ENCODE results near the gene NDC1. TPM values are rescaled to one million over a fixed set of nuclear protein-coding genes. Genes with fewer than 3 reads are reported as not detected.

The NDC1 gene
- total RNA-seq, 1 donor from 2014 or later = 40.9 TPM

GRCh38 chr1:53715478-53715877 is 122.6 kb downstream of the NDC1 start:
- H3K4me3 ChIP-seq (ENCODE audit: low read depth, low read length) = no peak overlapping the region
- DNase-seq (ENCODE audit: low read depth) = no peak
- TF ChIP-seq CTCF (conservative IDR thresholded peaks at IDR 0.05; ENCODE audit: low read depth, low read length) = peak; percentile 65

Other genes starting within 250 kb of the NDC1 start
- gene GLIS1, start 99.1 kb downstream of the NDC1 start, total RNA-seq = 2.5 and 2.7 TPM in 2 replicates
- 27.6 and 32.4 TPM in 2 replicates for gene YIPF1, start 51.5 kb upstream of the NDC1 start, total RNA-seq
- not detected in 2 replicates for gene DIO1, start 55.9 kb upstream of the NDC1 start, total RNA-seq
- 31.5 and 37.9 TPM in 2 replicates for gene IFT25, start 107.4 kb upstream of the NDC1 start, total RNA-seq
- 46.7 and 48.0 TPM in 2 replicates for gene LRRC42, start 108.1 kb upstream of the NDC1 start, total RNA-seq
- gene LDLRAD1, start 179.9 kb upstream of the NDC1 start, total RNA-seq = not detected in 2 replicates
- 71.8 and 106 TPM in 2 replicates for gene TMEM59, start 214.9 kb upstream of the NDC1 start, total RNA-seq
- 1.9 and 2.0 TPM in 2 replicates for gene TCEANC2, start 215.3 kb upstream of the NDC1 start, total RNA-seq